H9 (cell line): ENCODE data around the gene ADISSP. TPM values are rescaled to one million over a fixed set of nuclear protein-coding genes. Genes with fewer than 3 reads are reported as not detected.

Experiments used
- DNase-seq: peaks from one replicate; pipeline ENCODE4 v3.0.0-alpha.2; 2017
- H2AFZ ChIP-seq: one replicate; pipeline ENCODE4 v1.6.1; 2013; ENCODE audit warnings: mild to moderate bottlenecking, low read length, control low read depth, moderate library complexity
- H2AK5ac ChIP-seq: 2 replicates; pipeline ENCODE4 v1.6.1; 2013; ENCODE audit warnings: low read length, control low read depth, mixed read lengths; ENCODE audit not compliant: insufficient read length
- H2BK120ac ChIP-seq: one replicate; pipeline ENCODE4 v1.6.1; 2013; ENCODE audit warnings: low read depth, mild to moderate bottlenecking, low read length, control low read depth, inconsistent platforms; ENCODE audit not compliant: poor library complexity, severe bottlenecking
- H2BK12ac ChIP-seq: 2 replicates; pipeline ENCODE4 v1.6.1; 2013; ENCODE audit warnings: low read length, control low read depth, mixed read lengths, low read depth; ENCODE audit not compliant: insufficient read length
- H2BK15ac ChIP-seq: 2 replicates; pipeline ENCODE4 v1.6.1; 2013; ENCODE audit warnings: low read depth, low read length, control low read depth
- H2BK20ac ChIP-seq: one replicate; pipeline ENCODE4 v1.6.1; 2013; ENCODE audit warnings: low read depth, mild to moderate bottlenecking, low read length, control low read depth, inconsistent platforms; ENCODE audit not compliant: poor library complexity, severe bottlenecking
- H2BK5ac ChIP-seq: 2 replicates; pipeline ENCODE4 v1.6.1; 2013; ENCODE audit warnings: low read length, control low read depth, mixed read lengths; ENCODE audit not compliant: insufficient read length
- H3K14ac ChIP-seq: 2 replicates; pipeline ENCODE4 v1.6.1; 2013; ENCODE audit warnings: low read length, control low read depth; ENCODE audit not compliant: insufficient read depth
- H3K18ac ChIP-seq: 2 replicates; pipeline ENCODE4 v1.6.1; 2013; ENCODE audit warnings: low read depth, mild to moderate bottlenecking, mixed read lengths, low read length, control low read depth; ENCODE audit not compliant: insufficient read length
- H3K23ac ChIP-seq: 2 replicates; pipeline ENCODE4 v1.6.1; 2013; ENCODE audit warnings: low read length, control low read depth, mixed read lengths, low read depth; ENCODE audit not compliant: insufficient read length
- H3K23me2 ChIP-seq: 2 replicates; pipeline ENCODE4 v1.6.1; 2013; ENCODE audit warnings: low read depth, mild to moderate bottlenecking, mixed read lengths, low read length, control low read depth; ENCODE audit not compliant: insufficient read length, poor library complexity, severe bottlenecking
- H3K27ac ChIP-seq: 2 replicates; pipeline ENCODE4 v1.5.1; 2013; ENCODE audit warnings: low read length, control low read depth, mixed read lengths, low read depth; ENCODE audit not compliant: insufficient read length
- H3K27me3 ChIP-seq: 2 replicates; pipeline ENCODE4 v1.6.1; 2013; ENCODE audit warnings: low read length, control low read depth, inconsistent platforms; ENCODE audit not compliant: insufficient read depth
- H3K4ac ChIP-seq: 2 replicates; pipeline ENCODE4 v1.6.1; 2013; ENCODE audit warnings: low read depth, mild to moderate bottlenecking, control low read depth, inconsistent platforms, low read length, moderate library complexity
- H3K4me1 ChIP-seq: 2 replicates; pipeline ENCODE4 v1.6.1; 2013; ENCODE audit warnings: low read length, control low read depth, inconsistent platforms; ENCODE audit not compliant: insufficient read depth
- H3K4me2 ChIP-seq: 2 replicates; pipeline ENCODE4 v1.6.1; 2013; ENCODE audit warnings: low read length, control low read depth, mixed read lengths; ENCODE audit not compliant: insufficient read length, insufficient read depth
- H3K56ac ChIP-seq: 2 replicates; pipeline ENCODE4 v1.6.1; 2013; ENCODE audit warnings: low read depth, mild to moderate bottlenecking, mixed read lengths, low read length, control low read depth; ENCODE audit not compliant: insufficient read length
- H3K79me1 ChIP-seq: 2 replicates; pipeline ENCODE4 v1.6.1; 2013; ENCODE audit warnings: low read depth, mild to moderate bottlenecking, moderate library complexity, low read length, control low read depth, inconsistent platforms; ENCODE audit not compliant: insufficient read depth, poor library complexity, severe bottlenecking
- H3K79me2 ChIP-seq: 2 replicates; pipeline ENCODE4 v1.6.1; 2013; ENCODE audit warnings: low read length, control low read depth, inconsistent platforms; ENCODE audit not compliant: insufficient read depth
- H3K9ac ChIP-seq: 2 replicates; pipeline ENCODE4 v1.6.1; 2013; ENCODE audit warnings: low read length, control low read depth, mixed read lengths; ENCODE audit not compliant: insufficient read length; ENCODE audit errors: extremely low read depth
- H3K9me3 ChIP-seq: one replicate; pipeline ENCODE4 v1.6.1; 2013; ENCODE audit warnings: low read depth, low read length, inconsistent platforms; ENCODE audit not compliant: control insufficient read depth
- H3T11ph ChIP-seq: one replicate; pipeline ENCODE4 v1.6.1; 2013; ENCODE audit warnings: mild to moderate bottlenecking, low read length, control low read depth, inconsistent platforms
- H4K20me1 ChIP-seq: one replicate; pipeline ENCODE4 v1.6.1; 2013; ENCODE audit not compliant: control insufficient read depth, insufficient read length, insufficient read depth
- H4K5ac ChIP-seq: 2 replicates; pipeline ENCODE4 v1.6.1; 2013; ENCODE audit warnings: low read depth, mild to moderate bottlenecking, mixed read lengths, low read length, control low read depth; ENCODE audit not compliant: insufficient read length
- H4K8ac ChIP-seq: replicated peaks from 2 replicates; pipeline ENCODE4 v1.6.1; 2013; ENCODE audit warnings: low read length, control low read depth, mixed read lengths, low read depth; ENCODE audit not compliant: insufficient read length
- H4K91ac ChIP-seq: 2 replicates; pipeline ENCODE4 v1.6.1; 2013; ENCODE audit warnings: low read depth, mild to moderate bottlenecking, moderate library complexity, mixed read lengths, low read length, control low read depth; ENCODE audit not compliant: insufficient read length
- H3K27ac Mint-ChIP-seq, 3 experiments: 2 replicates in 2 of 3; 3 replicates in 1 of 3; pipeline ENCODE4 v1.8.0; 2020 to 2021; ENCODE audit warnings: mixed read lengths in 3 of 3, mild to moderate bottlenecking in 1 of 3, moderate library complexity in 1 of 3
- H3K27me3 Mint-ChIP-seq: 2 replicates; pipeline ENCODE4 v1.8.0; 2021; ENCODE audit warnings: low read depth, mild to moderate bottlenecking, moderate library complexity, mixed read lengths
- H3K36me3 Mint-ChIP-seq, 3 experiments: 2 replicates in 2 of 3; 3 replicates in 1 of 3; pipeline ENCODE4 v1.8.0; 2020 to 2021; ENCODE audit warnings: low read depth in 3 of 3, mixed read lengths in 3 of 3; ENCODE audit not compliant: insufficient read depth in 1 of 3
- H3K4me1 Mint-ChIP-seq, 2 experiments: 2 replicates each; pipeline ENCODE4 v1.8.0; 2020; ENCODE audit warnings: mixed read lengths in 2 of 2
- H3K4me3 Mint-ChIP-seq, 2 experiments: 2 replicates in 1 of 2; 3 replicates in 1 of 2; pipeline ENCODE4 v1.8.0; 2020 to 2021; ENCODE audit warnings: mild to moderate bottlenecking in 2 of 2, mixed read lengths in 2 of 2, moderate library complexity in 1 of 2
- H3K9me3 Mint-ChIP-seq, 2 experiments: 2 replicates in 1 of 2; 3 replicates in 1 of 2; pipeline ENCODE4 v1.8.0; 2020; ENCODE audit warnings: mild to moderate bottlenecking in 2 of 2, mixed read lengths in 2 of 2, moderate library complexity in 1 of 2
- WGBS: extraction: QIAGEN DNeasy Blood & Tissue Kit; methylation state at CpG from one replicate; pipeline ENCODE4 v1.1.7; 2013; ENCODE audit warnings: missing lambda C conversion rate, low lambda C conversion rate, mixed read lengths; ENCODE audit not compliant: insufficient read length; ENCODE audit errors: extremely low coverage; 5-methylcytosine and 5-hydroxymethylcytosine counted together
- total RNA-seq: library from RNA; stranded (reverse); gene quantifications from 2 replicates; pipeline ENCODE4 v1.2.1, GENCODE V29; 2021
- TF ChIP-seq, protein P1 (sequence below): fragments of 200-600 bp; sonication (generic); conservative IDR thresholded peaks from 3 replicates; pipeline ENCODE4 v1.8.0; 2021; ENCODE audit warnings: antibody characterized with exemption, mild to moderate bottlenecking

The ADISSP gene
- total RNA-seq, 1 experiment from 2014 or later, result 80.9 TPM

DNA sequence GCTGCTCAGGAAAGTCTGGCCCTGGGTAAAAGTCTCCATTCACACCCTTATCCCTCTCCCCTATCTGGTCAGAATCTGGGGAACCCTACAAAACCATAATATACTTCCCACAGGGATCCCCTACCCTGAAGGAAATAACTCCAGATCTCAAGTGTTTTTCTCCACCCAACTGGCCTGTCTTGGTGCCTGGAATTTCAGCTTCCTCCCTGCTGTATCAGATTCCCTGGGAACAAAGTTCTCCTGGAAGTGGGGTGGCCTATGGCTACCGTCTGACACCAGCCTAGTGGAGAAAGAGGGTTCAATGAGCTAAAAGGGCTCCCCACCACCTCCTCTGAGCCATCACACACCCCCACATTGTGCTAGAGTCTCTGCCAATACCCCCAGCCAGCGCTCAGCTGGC lies 20.1 kb downstream of the ADISSP start:
- Histone ChIP-seq H4K5ac (no peak overlapping the region), H2BK12ac (no peak overlapping the region), H3K79me1 (no peaks in the 10 kb centered on the region), H4K8ac (no peak overlapping the region), H3K4ac (no peak overlapping the region), H2AFZ (no peak overlapping the region), H3K4me2 (no peak overlapping the region), H3K9ac (no peak overlapping the region), H2BK120ac (no peak overlapping the region), H3K27me3 (peaks cover 13% of the 10 kb centered on the region), H2BK15ac (no peak overlapping the region), H3K9me3 (no peaks in the 10 kb centered on the region), H2BK5ac (no peak overlapping the region), H2BK20ac (no peak overlapping the region), H3K4me1 (peaks cover 1% of the 10 kb centered on the region; the same call in 1 of the 2 replicates), H3K18ac (no peak overlapping the region), H3K14ac (no peak overlapping the region), H3T11ph (no peak overlapping the region), H3K56ac (no peak overlapping the region), H3K79me2 (no peaks in the 10 kb centered on the region), H4K20me1 (no peaks in the 10 kb centered on the region), H3K23me2 (peaks cover 29% of the 10 kb centered on the region), H3K27ac (no peak overlapping the region), H2AK5ac (no peak overlapping the region), H3K23ac (no peak overlapping the region), H4K91ac (no peak overlapping the region)
- peaks cover 15 to 26% of the 10 kb centered on the region in 2 experiments for H3K4me1 Mint-ChIP-seq
- DNase-seq, result no peak
- no peak overlapping the region for H3K4me3 Mint-ChIP-seq
- no CpG with 5 or more reads among the region's 2 CpGs for WGBS
- no peaks in the 10 kb centered on the region for H3K9me3 Mint-ChIP-seq
- TF ChIP-seq, protein P1, sequence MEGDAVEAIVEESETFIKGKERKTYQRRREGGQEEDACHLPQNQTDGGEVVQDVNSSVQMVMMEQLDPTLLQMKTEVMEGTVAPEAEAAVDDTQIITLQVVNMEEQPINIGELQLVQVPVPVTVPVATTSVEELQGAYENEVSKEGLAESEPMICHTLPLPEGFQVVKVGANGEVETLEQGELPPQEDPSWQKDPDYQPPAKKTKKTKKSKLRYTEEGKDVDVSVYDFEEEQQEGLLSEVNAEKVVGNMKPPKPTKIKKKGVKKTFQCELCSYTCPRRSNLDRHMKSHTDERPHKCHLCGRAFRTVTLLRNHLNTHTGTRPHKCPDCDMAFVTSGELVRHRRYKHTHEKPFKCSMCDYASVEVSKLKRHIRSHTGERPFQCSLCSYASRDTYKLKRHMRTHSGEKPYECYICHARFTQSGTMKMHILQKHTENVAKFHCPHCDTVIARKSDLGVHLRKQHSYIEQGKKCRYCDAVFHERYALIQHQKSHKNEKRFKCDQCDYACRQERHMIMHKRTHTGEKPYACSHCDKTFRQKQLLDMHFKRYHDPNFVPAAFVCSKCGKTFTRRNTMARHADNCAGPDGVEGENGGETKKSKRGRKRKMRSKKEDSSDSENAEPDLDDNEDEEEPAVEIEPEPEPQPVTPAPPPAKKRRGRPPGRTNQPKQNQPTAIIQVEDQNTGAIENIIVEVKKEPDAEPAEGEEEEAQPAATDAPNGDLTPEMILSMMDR, result no peak
- H3K27me3 Mint-ChIP-seq, result peaks cover 66% of the 10 kb centered on the region
- H3K36me3 Mint-ChIP-seq, result peaks cover 5 to 6% (median 5%) of the 10 kb centered on the region in 3 experiments; a peak in 5 of 7 replicates
- H3K27ac Mint-ChIP-seq, result peak overlapping the region in 1 of 3 experiments; percentile 94; a peak in 2 of 7 replicates
